B cell (primary cell): ENCODE data around the gene YJEFN3. TPM values are rescaled to one million over a fixed set of nuclear protein-coding genes. Genes with fewer than 3 reads are reported as not detected.
A peak's percentile ranks its signal among the peaks of the same experiment; 100 is the strongest.

Experiments
- ATAC-seq: fragments of 200-7000 bp; cut with Tn5 transposase; one replicate; pipeline ENCODE4 v1.10.0; 2021; ENCODE audit warnings: low read depth, mild to moderate bottlenecking, moderate number of reproducible peaks, moderate library complexity
- CTCF ChIA-PET: fragments of 350-600 bp; sonication (Branson Sonifier 250); formaldehyde crosslinking; loops from one replicate; lab custom pipeline; 2021; ENCODE audit warnings: antibody characterized with exemption, inconsistent platforms; lab: Charles Lee
- POLR2A ChIA-PET: fragments of 350-600 bp; sonication (Branson Sonifier 250); formaldehyde crosslinking; loops from one replicate; lab custom pipeline; 2021; ENCODE audit warnings: antibody characterized with exemption; lab: Charles Lee
- DNase-seq: peaks from one replicate; pipeline ENCODE4 v3.0.0; 2013
- H2AFZ ChIP-seq: 2 replicates; pipeline ENCODE4 v1.6.1; 2012; ENCODE audit warnings: mild to moderate bottlenecking, low read depth, low read length; ENCODE audit not compliant: insufficient read depth, poor library complexity, severe bottlenecking
- H3K27ac ChIP-seq, 2 donors: 1 replicate in 1 of 2; 2 replicates in 1 of 2; pipeline ENCODE4 v1.5.1; 2012 to 2013; ENCODE audit warnings: low read length in 2 of 2, mild to moderate bottlenecking in 2 of 2, moderate library complexity in 1 of 2
- H3K27me3 ChIP-seq, 4 experiments: fragments of 200-600 bp in 1 of 4; sonication (generic) in 1 of 4; replicated peaks in 1 of 4; 1 replicate in 2 of 4; 2 replicates in 2 of 4; pipeline versions ENCODE4 v1.6.1 to v1.7.0; 2013 to 2016; ENCODE audit warnings: low read length in 3 of 4, mild to moderate bottlenecking in 2 of 4, mixed read lengths in 1 of 4, moderate library complexity in 1 of 4; ENCODE audit not compliant: insufficient read depth in 4 of 4, control insufficient read depth in 3 of 4; ENCODE audit errors: control extremely low read depth in 1 of 4
- H3K36me3 ChIP-seq, 2 experiments: replicated peaks in 1 of 2; 1 replicate in 1 of 2; 2 replicates in 1 of 2; pipeline versions ENCODE4 v1.6.1 to v1.7.1; 2013; ENCODE audit warnings: low read length in 1 of 2; ENCODE audit not compliant: insufficient read depth in 2 of 2, control insufficient read depth in 1 of 2; ENCODE audit errors: control extremely low read depth in 1 of 2, extremely low read depth in 1 of 2
- H3K4me1 ChIP-seq, 2 donors: fragments of 200-600 bp in 1 of 2; sonication (generic) in 1 of 2; 1 replicate in 1 of 2; 2 replicates in 1 of 2; pipeline versions ENCODE4 v1.5.1 to v1.6.1; 2013 to 2017; ENCODE audit warnings: low read length in 2 of 2; ENCODE audit not compliant: control insufficient read depth in 2 of 2, insufficient read depth in 2 of 2
- H3K4me2 ChIP-seq: replicated peaks from 2 replicates; pipeline ENCODE3; 2012; ENCODE audit warnings: mild to moderate bottlenecking, low read depth, low read length; ENCODE audit not compliant: poor library complexity, severe bottlenecking
- H3K4me3 ChIP-seq, 5 experiments: fragments of 200-600 bp in 1 of 5; sonication (generic) in 1 of 5; 1 replicate in 3 of 5; 2 replicates in 2 of 5; pipeline versions ENCODE4 v1.5.1 to v1.7.0; 2011 to 2016; ENCODE audit warnings: low read length in 4 of 5, mild to moderate bottlenecking in 4 of 5, low read depth in 2 of 5, control low read depth in 1 of 5, moderate library complexity in 1 of 5; ENCODE audit not compliant: insufficient read depth in 1 of 5; ENCODE audit errors: control extremely low read depth in 1 of 5, extremely low read depth in 1 of 5
- H3K79me2 ChIP-seq: fragments of 200-600 bp; sonication (generic); one replicate; pipeline ENCODE4 v1.6.0; 2016; ENCODE audit warnings: low read length; ENCODE audit not compliant: control insufficient read depth, insufficient read depth
- H3K9ac ChIP-seq: fragments of 200-600 bp; sonication (generic); 2 replicates; pipeline ENCODE4 v1.6.1; 2017; ENCODE audit warnings: mild to moderate bottlenecking, low read length, moderate library complexity
- H3K9me3 ChIP-seq, 3 donors: one replicate each; pipeline versions ENCODE4 v1.6.1 to v1.7.1; 2013; ENCODE audit warnings: low read length in 2 of 3; ENCODE audit not compliant: control insufficient read depth in 2 of 3, insufficient read depth in 1 of 3; ENCODE audit errors: control extremely low read depth in 1 of 3
- H4K20me1 ChIP-seq: 2 replicates; pipeline ENCODE4 v1.6.0; 2012; ENCODE audit warnings: mild to moderate bottlenecking, low read length; ENCODE audit not compliant: insufficient read depth, control insufficient read depth, poor library complexity, severe bottlenecking
- H3K27ac Mint-ChIP-seq: one replicate; pipeline ENCODE4 v1.8.0; 2021; ENCODE audit warnings: mixed read lengths
- H3K27me3 Mint-ChIP-seq: one replicate; pipeline ENCODE4 v1.8.0; 2021; ENCODE audit warnings: mixed read lengths
- H3K4me1 Mint-ChIP-seq: one replicate; pipeline ENCODE4 v1.8.0; 2021; ENCODE audit warnings: mixed read lengths
- H3K4me3 Mint-ChIP-seq: one replicate; pipeline ENCODE4 v1.8.0; 2021; ENCODE audit warnings: mixed read lengths
- H3K9me3 Mint-ChIP-seq: one replicate; pipeline ENCODE4 v1.8.0; 2022; ENCODE audit warnings: mixed read lengths; ENCODE audit not compliant: insufficient read depth
- EZH2 ChIP-seq: IDR thresholded peaks from 2 replicates; pipeline ENCODE4 v1.6.1; 2012; ENCODE audit warnings: borderline replicate concordance, low read depth, mild to moderate bottlenecking, moderate library complexity, low read length; ENCODE audit not compliant: insufficient read depth, poor library complexity, severe bottlenecking
- WGBS: methylation state at CpG from one replicate; pipeline ENCODE4 v1.1.5; 2013; ENCODE audit warnings: missing lambda C conversion rate; ENCODE audit not compliant: insufficient coverage; 5-methylcytosine and 5-hydroxymethylcytosine counted together
- intact Hi-C: fragments of 100-400 bp; cut with micrococcal nuclease; formaldehyde crosslinking; loops from one replicate; pipeline ENCODE4 v1.10.0; 2022
- polyA minus RNA-seq: library from RNA; depleted of rRNA, polyadenylated mRNA; stranded (reverse); fragments of >200 nt; gene quantifications from 2 replicates; pipeline ENCODE4 v1.2.3, GENCODE V29; 2012
- polyA plus RNA-seq: library from polyadenylated mRNA; depleted of rRNA; stranded (reverse); fragments of >200 nt; gene quantifications from 2 replicates; pipeline ENCODE4 v1.2.3, GENCODE V29; 2012
- total RNA-seq, 2 donors: library from RNA; stranded (reverse); fragments of 120-200 nt in 1 of 2; gene quantifications; 1 replicate in 1 of 2; 2 replicates in 1 of 2; pipeline versions ENCODE4 v1.2.3 to v1.2.4, GENCODE V29; 2013 to 2022
- TF ChIP-seq, protein P1 (sequence below): fragments of 200-600 bp; IDR thresholded peaks from one replicate; pipeline ENCODE4 v1.8.0; 2022; ENCODE audit warnings: antibody characterized with exemption, mild to moderate bottlenecking

The YJEFN3 gene
- total RNA-seq (6.9 and 8.8 TPM in 2 replicates), polyA plus RNA-seq (4.8 and 7.1 TPM in 2 replicates), polyA minus RNA-seq (0.57 TPM in 1 of 2 replicates, not detected in the other)
- total RNA-seq (2013): 0.63 TPM

DNA sequence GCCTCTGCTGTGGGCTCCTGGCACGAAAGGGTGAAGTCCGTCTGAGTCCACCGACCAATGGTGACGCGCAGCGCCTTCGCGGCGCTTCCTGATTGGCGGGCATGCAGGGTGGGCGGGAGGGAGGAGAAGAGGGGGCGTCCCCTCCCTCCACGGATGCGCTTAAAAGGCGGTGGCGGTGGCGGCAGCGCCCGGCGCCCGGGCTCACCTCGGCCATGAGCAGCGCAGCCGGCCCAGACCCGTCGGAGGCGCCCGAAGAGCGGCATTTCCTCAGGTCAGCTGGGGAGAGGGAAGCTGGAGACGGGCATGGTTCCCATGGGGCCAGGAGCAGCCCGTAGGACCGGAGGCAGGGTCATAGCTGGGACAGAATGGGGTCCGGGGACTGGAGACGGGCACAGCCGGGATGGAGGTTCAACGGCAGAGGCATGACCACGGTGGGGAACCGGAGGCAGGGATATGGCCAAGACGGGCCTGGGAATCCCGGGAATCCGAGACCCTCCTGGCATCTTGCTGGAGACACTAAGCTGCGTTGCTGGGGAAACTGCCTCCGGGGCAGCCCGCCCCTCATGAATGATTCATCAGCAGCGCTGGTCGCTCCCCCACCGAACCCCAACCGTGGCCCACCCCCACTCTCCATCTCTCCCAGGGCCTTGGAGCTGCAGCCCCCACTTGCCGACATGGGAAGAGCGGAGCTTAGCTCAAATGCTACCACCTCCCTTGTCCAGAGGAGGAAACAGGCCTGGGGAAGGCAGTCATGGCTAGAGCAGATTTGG is at the start of gene YJEFN3:
YJEFN3 (plus strand) TSS at position 191 of the 770 bp plus-strand sequence; CDS start at position 213, 22 bp downstream.
- Histone ChIP-seq H3K27me3 (no peaks in the 10 kb centered on the region), H3K9me3 (peaks cover 0 to 3% (median 0%) of the 10 kb centered on the region in 3 donors), H3K79me2 (peaks cover 31% of the 10 kb centered on the region), H3K9ac (no peak within 1 kb of the TSS), H4K20me1 (peaks cover 34% of the 10 kb centered on the region), H3K4me3 (no peak within 1 kb of the TSS), H3K27ac (no peak within 1 kb of the TSS), H2AFZ (no peak within 1 kb of the TSS), H3K4me1 (peaks cover 15 to 41% of the 10 kb centered on the region in 2 donors), H3K36me3 (peaks cover 0 to 29% of the 10 kb centered on the region in 2 experiments), H3K4me2 (no peak within 1 kb of the TSS)
- intact Hi-C loops: no loop called here
- 95% methylated on average over 40 of the region's 50 CpGs for WGBS
- no peaks in the 10 kb centered on the region for H3K9me3 Mint-ChIP-seq
- ChIA-PET CTCF (interaction anchor here (4.8 to 7.5 kb wide), 2 partner anchors 116 to 430 kb away, joined by 49 to 88 read pairs; partner anchors contain the start of gene GMIP), POLR2A (interaction anchor here (1.1 kb wide), 2 partner anchors 100 to 115 kb away, joined by 3 to 13 read pairs; partner anchors contain the start of gene GMIP)
- peak within 1 kb of the TSS; percentile 59 for H3K27ac Mint-ChIP-seq
- TF ChIP-seq, protein P1, sequence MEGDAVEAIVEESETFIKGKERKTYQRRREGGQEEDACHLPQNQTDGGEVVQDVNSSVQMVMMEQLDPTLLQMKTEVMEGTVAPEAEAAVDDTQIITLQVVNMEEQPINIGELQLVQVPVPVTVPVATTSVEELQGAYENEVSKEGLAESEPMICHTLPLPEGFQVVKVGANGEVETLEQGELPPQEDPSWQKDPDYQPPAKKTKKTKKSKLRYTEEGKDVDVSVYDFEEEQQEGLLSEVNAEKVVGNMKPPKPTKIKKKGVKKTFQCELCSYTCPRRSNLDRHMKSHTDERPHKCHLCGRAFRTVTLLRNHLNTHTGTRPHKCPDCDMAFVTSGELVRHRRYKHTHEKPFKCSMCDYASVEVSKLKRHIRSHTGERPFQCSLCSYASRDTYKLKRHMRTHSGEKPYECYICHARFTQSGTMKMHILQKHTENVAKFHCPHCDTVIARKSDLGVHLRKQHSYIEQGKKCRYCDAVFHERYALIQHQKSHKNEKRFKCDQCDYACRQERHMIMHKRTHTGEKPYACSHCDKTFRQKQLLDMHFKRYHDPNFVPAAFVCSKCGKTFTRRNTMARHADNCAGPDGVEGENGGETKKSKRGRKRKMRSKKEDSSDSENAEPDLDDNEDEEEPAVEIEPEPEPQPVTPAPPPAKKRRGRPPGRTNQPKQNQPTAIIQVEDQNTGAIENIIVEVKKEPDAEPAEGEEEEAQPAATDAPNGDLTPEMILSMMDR: no peak
- H3K27me3 Mint-ChIP-seq: no peaks in the 10 kb centered on the region
- no peak within 1 kb of the TSS for H3K4me3 Mint-ChIP-seq
- ATAC-seq (no peak), DNase-seq (no peak)
- H3K4me1 Mint-ChIP-seq: peaks cover 23% of the 10 kb centered on the region

DNA sequence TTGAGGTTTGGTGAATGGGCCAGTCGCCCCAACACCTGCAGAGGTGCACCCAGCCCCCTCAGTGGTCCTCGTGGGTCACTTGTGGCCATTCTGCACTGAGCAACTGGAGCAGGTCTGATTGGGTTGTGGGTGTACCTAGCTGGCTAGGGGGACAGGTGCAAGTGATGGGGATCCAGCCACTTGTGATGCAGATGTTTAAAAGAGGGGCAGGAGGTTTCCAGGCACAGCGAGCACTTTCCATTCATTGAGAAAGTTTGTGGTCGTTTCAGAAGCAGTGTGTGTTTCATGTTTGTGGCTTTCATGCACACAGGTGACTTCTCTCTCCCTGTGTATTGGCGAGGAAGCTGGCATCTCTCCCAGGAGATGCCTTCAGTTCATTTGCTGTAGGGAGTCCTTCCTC is 48.0 kb upstream of the YJEFN3 start:
- Histone ChIP-seq H3K4me2 (no peak overlapping the region), H4K20me1 (peaks cover 18% of the 10 kb centered on the region), H3K79me2 (peaks cover 80% of the 10 kb centered on the region), H3K36me3 (peaks cover 0 to 26% of the 10 kb centered on the region in 2 experiments), H3K4me1 (peaks cover 10 to 14% of the 10 kb centered on the region in 2 donors), H3K9ac (no peak overlapping the region), H3K9me3 (no peaks in the 10 kb centered on the region), H2AFZ (no peak overlapping the region), H3K27ac (no peak overlapping the region), H3K4me3 (no peak overlapping the region), H3K27me3 (no peaks in the 10 kb centered on the region)
- Mint-ChIP-seq H3K27me3 (no peaks in the 10 kb centered on the region), H3K4me3 (no peak overlapping the region), H3K27ac (peak overlapping the region; percentile 56), H3K4me1 (peaks cover 37% of the 10 kb centered on the region), H3K9me3 (no peaks in the 10 kb centered on the region)
- ATAC-seq (no peak), DNase-seq (no peak)
- CTCF ChIA-PET: interaction anchor here (0.9 to 1.8 kb wide), 6 partner anchors 8 to 112 kb away, joined by 3 to 7 read pairs (median 4); partner anchors contain the start of gene GATAD2A
- TF ChIP-seq, protein P1: no peak
- TF ChIP-seq EZH2: no peak
- POLR2A ChIA-PET: no interaction called here
- intact Hi-C loops: no loop called here
- WGBS: 57% methylated on average over 4 of the region's 5 CpGs
